ENCODE results near the gene ANXA8L1.
"Not testable (repeated sequence)": the region's sequence is repeated elsewhere in the genome, so short reads cannot be mapped to it uniquely, and the experiment has no call there.

ANXA8L1 gene

GRCh38 chr10:46375406-46375805 lies at the start of gene ANXA8L1:
Gene ANXA8L1, plus strand, starts transcription at chr10:46375776. Its CDS starts 76 bp downstream, at chr10:46375852.
- H3K27ac ChIP-seq: not testable (repeated sequence)

- TF ChIP-seq CTCF (IDR thresholded peaks at IDR 0.05) (no peak), ZFX (IDR thresholded peaks at IDR 0.05; ENCODE audit: borderline replicate concordance) (no peak)
- H3K27ac ChIP-seq: no peak overlapping the region
Observed at GRCh38 chr10:46326066-46326465, 49.5 kb upstream of the ANXA8L1 start.

- no peak overlapping the region for H3K27ac ChIP-seq
- no peak for TF ChIP-seq ZFX (IDR thresholded peaks at IDR 0.05; ENCODE audit: borderline replicate concordance)
- TF ChIP-seq CTCF (IDR thresholded peaks at IDR 0.05): no peak
Observed at GRCh38 chr10:46326971-46327370, 48.6 kb upstream of the ANXA8L1 start.

GRCh38 chr10:46327685-46328084 lies 47.9 kb upstream of the ANXA8L1 start:
- TF ChIP-seq CTCF (IDR thresholded peaks at IDR 0.05): no peak
- no peak overlapping the region for H3K27ac ChIP-seq

GRCh38 chr10:46328853-46329689 lies 46.5 kb upstream of the ANXA8L1 start:
- TF ChIP-seq CTCF (IDR thresholded peaks at IDR 0.05) (no peak), ZFX (IDR thresholded peaks at IDR 0.05; ENCODE audit: borderline replicate concordance) (no peak)
- H3K27ac ChIP-seq: no peak overlapping the region

- TF ChIP-seq ZFX (IDR thresholded peaks at IDR 0.05; ENCODE audit: borderline replicate concordance) (no peak), CTCF (IDR thresholded peaks at IDR 0.05) (no peak)
- H3K27ac ChIP-seq: no peak overlapping the region
Observed at GRCh38 chr10:46329690-46330016, 45.9 kb upstream of the ANXA8L1 start.

GRCh38 chr10:46330894-46331293 lies 44.7 kb upstream of the ANXA8L1 start:
- H3K27ac ChIP-seq: no peak overlapping the region
- TF ChIP-seq CTCF (IDR thresholded peaks at IDR 0.05): no peak
- no peak for TF ChIP-seq ZFX (IDR thresholded peaks at IDR 0.05; ENCODE audit: borderline replicate concordance)

- not testable (repeated sequence) for H3K27ac ChIP-seq
Observed at GRCh38 chr10:46365484-46365883, 10.1 kb upstream of the ANXA8L1 start.

GRCh38 chr10:46367209-46367608 lies 8.4 kb upstream of the ANXA8L1 start:
- H3K27ac ChIP-seq: not testable (repeated sequence)

GRCh38 chr10:46367666-46368240 lies 7.8 kb upstream of the ANXA8L1 start:
- not testable (repeated sequence) for H3K27ac ChIP-seq

- not testable (repeated sequence) for H3K27ac ChIP-seq
Observed at GRCh38 chr10:46368956-46369355, 6.6 kb upstream of the ANXA8L1 start.

- H3K27ac ChIP-seq: not testable (repeated sequence)
Observed at GRCh38 chr10:46374410-46374809, 1.2 kb upstream of the ANXA8L1 start.

GRCh38 chr10:46377022-46377421 lies 1.4 kb downstream of the ANXA8L1 start:
- H3K27ac ChIP-seq: not testable (repeated sequence)
